ENCODE data around the gene EPB41L3.

EPB41L3 gene

DNA sequence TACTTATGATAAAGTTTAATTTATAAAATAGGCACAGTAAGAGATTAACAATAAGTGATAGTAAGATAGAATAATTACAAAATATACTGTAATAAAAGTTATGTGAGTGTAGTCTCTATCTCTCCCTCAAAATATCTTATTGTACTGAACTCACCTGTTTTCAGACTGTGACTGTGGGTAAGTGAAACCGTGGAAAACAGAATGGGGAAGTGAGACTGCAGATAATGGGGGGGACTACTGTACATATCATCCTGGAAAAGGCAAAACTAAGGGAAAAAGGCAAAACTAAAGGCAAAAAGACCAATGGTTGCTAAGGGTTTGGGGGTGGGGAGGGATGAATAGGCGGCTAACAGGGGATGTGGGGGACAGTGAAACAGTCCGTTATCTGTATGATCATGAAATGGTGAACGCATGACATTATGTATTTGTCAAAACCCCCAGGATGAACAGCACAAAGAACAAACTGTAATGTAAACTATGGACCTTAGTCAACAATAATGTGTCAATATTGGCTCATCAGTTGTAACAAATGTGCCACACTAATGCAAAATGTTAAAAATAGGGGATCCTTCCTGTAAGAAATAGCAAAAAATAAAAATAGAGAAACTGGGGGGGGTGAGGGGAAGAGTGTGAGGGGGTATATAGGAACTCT is 93.8 kb downstream of the EPB41L3 start:
- no peak for DNase-seq

DNA sequence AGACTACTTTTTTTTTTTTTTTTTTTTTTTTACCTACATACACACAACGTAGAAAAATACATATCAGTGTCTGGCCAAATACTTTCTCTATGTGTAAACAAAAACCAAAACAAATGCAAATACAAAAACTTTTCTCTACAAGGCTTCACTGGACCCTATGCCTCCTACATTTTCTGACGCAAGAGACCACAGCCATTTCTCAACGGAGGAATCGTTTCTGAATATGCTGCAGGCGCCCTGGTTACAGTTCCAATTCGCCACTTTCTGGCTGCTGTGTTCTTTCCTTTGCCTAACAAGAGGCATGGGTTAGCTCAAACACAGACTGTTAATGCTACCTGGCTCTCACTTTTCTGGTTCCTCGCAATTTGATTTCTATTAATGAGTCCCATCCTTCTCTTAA is 96.4 kb downstream of the EPB41L3 start:
- DNase-seq = no peak

DNA sequence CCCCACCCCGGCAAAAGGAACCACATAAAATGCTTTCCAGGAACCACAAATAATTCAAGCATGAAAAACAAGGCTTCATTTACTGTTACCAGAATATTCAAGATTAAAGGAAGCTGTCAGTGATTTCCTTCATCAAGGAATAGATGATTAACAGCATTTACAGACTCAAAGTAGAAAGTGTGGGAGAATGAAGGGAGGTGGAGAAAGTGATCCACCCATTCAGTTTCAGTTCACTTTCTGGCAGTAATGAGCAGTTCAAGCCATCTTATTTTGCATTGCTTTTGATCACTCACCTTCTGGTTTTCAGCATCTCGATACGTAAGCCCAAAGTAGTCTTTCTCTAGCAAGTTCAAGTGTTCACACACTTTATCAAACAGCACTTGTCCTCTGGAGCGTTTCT is 99.0 kb downstream of the EPB41L3 start:
- DNase-seq = no peak

DNA sequence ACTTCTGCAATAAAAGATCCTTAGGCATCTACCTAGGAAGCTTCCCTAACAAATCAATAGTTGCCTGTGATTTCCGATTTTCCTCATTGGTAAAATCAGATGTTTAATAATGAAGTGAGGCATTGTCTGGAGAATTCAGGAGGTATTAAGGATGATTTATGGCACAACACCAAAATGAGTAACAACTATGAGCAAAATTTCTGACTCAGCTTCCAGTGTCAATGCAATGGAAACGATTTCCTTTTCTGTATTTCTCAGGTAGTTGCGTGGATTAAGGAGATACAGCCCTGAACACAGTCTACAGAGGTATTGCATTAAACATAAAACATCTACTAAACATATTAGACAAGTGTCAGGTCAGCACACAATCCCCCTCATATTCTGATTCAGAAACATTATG is 99.5 kb downstream of the EPB41L3 start:
- no peak for DNase-seq

DNA sequence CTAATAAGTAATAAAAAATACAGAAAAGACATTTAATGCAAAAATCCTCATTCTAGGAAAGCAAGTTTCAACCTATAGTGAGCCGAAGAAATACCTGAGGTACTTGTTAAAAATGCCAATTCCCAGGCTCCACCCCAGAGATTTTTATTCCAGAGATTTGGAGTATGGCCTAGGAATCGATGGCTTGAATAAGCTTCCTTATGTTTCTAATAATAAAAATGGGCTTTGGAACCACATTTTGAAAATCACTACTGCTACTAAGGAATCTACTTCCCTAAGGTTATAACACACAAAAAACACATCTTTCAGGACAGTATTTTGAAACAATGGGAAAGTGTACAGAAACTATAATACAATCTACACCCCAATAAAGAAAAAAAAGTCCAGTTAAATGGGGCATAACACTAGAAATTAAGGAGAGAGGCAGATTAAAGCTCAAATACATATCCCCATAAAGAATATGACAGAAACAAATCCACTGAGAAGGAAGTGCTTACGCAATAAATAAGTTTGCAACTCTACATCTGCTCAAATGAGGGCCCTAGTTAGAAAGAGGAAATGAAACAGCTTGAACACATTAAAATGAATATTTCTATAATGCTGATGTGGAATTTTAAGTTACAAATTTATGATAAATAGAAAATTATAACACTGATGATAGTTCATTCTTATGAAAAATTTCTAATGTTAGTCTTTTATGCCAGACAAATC is 103.7 kb downstream of the EPB41L3 start:
- DNase-seq = no peak

DNA sequence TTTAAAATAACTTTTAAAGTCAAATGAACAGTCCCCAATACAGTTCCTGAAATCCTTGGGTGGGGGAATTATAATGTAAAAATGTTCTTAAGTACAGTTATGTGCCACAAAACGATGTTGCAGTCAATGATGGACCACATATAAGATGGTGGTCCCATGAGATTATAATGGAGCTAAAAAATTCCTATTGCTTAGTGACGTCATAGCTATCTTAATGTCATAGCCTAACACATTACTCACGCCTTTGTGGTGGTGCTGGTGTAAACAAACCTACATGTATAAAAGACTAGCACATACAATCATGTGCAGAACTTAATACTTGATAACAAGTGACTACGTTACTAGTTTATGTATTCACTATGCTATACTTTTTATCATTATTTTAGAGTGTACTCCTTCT is 109.4 kb downstream of the EPB41L3 start:
- DNase-seq = no peak

DNA sequence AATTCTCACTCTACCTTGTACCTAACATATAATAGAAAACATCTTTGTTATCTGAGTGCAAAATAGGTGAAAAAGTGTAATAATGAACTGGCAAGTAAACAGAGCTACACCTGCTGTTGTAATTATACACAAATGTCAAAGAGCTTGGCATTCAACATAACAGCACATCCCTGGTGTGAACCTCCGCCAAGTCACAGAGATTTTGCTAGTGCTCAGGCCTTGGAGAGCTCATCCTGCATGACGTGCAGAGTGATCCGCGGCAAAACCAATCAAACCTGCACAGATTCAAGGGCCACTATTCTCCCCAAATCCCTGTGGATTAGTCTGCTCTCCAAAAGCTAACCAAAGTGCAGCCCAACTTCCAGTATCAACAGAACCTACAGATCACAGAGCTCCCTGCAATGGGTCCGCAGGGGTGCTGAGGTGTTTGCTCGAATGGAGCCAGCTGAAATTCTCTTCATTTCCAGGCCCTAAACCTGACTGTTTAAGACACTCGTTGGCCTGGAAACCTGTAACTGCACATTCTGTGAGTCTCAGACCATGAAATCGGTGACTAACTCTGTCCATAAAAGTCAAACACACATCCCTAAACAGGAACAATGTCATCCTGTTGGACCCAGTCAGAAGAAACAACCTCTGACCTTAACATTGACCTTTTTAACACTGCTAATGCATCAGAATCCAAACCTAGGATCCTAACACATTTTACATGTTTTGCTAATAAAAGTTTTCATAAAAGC is 111.8 kb downstream of the EPB41L3 start:
- DNase-seq = no peak

DNA sequence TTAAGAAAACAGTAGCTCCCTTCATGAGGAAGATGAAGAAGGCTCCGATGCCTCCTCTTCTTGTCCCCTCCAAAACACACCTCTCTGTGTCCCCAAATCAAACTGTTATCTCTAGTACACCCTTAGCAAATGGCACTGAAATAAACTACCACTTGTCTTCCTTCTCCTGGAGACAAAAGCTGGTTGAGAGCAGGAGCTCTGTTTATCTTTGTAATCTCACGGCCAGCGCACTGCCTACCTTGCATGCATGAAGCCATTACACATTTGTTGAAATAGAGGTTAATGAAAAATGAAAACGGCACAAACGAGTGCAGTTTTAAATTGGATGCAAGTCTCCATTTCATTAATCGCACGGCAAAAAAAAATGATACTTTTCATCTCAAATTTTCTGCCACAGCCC is 113.7 kb downstream of the EPB41L3 start:
- no peak for DNase-seq

DNA sequence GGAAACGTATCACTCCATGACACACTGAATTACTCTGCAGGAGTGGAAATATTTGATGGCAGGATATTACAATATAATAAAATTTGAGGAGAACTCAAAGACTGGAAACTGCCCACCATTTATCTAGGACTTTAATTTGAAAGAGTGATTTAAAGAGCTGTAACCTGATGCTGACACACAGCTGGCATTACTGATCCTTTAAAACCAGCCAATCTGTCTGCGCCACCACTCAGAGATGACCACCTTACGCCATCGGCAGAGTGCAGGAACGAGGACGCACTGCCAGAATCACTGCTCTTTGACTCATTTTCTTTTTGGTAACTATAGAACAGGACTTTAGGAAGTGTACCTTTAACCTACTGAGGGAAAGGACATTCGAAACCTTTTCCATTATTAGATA is 114.1 kb downstream of the EPB41L3 start:
- no peak for DNase-seq

DNA sequence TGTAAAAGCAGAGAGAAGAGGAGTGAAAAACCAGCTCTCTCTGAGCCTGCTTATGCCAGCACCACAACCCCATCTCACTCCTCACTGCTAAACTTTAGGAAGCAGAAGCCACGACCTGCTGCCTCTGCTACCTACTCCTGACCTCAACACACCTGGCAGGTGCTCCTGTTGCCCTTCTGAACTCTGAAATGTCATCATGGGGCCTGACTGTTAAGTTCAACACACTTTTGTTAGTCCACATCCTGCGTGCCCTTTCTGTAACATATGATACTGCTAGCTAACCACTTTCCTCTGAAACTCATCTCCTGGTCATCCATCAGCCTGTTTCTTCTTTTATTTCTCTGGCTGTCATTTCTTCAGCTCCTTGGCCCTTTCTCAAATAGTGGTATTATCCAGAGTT is 118.1 kb downstream of the EPB41L3 start:
- DNase-seq = no peak

DNA sequence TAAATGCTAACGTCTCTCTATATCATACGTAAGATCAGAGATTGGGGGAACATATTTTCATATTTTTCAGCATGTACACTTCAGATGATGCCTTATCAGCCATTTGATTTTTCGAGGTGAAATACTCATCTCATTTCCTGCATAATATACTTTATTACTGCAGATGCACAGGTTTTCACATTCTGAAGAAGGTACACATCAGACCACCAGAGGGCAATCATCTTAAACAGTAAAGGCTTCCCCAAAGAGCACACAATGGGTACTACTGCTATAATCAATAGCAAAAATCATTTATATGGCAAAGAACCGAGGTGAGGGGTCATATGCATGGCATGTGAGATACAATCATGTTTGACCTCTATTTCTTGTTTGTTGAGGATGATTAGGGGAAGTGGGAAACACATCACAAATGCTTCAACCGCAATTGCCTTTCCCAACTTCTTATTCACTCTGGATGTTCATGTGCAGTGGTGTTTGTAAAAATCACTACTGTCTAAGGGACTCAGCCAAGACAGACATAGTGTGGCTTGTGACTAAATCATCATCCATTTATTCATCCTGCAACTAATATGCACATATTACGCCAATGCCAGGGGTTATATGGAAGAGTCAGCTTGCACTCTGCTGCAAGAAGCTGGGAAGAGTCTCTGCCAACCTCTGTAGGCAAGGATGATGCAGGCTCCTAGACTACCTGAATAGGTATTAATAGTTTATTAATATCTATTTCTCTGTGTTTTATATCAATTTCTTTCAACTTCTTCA is 118.7 kb downstream of the EPB41L3 start:
- DNase-seq = no peak

DNA sequence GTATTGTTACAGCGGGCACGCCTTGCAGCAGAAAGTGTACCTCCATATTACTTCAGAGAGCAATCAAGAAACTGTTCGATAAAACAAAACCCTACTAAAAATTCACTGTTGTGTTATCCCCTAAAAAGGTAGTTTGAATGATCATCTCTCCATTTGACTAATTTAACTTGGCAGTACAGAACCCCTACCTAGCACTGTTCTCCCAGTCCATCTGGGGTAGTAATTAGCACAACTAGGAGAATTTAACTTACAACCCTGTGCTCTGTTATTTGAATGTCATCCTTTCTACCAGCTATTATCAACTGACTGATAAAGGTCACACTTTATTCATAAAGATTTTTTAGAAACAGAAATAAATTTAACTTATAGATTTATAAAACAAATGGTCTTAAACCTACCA is 121.2 kb downstream of the EPB41L3 start:
- DNase-seq = no peak

DNA sequence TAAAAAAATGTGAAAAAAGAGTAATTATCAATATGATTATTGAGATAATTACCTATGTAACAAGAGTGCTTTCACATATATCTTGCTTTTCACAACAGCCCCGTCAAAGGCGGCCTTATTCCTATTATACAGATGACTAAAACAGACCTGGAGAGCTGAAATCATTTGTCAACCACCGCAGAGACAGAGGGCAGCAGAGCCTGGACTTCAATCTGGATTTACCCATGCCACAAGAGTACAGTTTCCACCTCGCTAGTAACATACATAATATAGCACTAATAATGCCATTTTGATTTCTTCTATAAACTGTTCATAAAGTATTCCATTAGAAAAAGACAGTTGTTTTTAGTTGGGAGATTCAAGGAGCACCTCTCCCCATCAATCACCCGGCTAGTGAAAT is 121.8 kb downstream of the EPB41L3 start:
- DNase-seq = no peak

DNA sequence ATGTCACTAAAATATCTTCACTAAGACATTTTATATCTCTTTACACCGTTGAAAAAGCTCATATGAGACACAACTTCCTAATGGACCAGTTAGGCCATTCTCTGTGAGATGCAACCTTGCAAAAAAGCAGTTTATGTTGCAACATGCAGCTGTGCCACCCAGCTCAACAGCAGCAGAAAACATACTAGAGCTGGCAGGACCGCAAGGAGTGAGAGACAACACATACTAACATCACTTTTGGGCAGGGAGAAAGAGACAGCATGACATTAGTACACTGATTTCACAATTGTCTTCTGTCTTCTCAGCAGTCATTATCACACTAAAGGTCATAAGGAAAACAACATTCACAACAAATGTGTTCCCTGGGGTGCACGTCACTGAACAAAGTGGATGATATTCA is 122.9 kb downstream of the EPB41L3 start:
- DNase-seq = no peak

DNA sequence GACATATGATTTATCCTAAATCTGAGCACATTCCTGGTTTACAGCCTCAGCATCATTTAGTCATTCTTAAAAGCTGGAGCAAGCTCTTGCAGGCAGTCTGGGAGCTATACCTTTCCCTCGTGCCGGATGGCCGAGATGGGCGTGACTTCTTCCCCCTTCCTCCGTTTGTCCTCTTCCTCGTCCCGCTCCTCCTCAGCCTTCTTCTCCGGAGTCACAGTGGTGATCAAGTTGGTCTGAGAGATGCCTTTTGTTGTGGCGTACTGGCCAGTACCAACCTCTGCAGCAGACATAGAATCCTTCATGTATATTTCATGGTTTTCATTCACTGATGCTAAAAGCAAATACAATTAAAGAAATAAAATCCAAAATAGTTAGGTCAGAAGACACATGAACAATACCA is 124.2 kb downstream of the EPB41L3 start:
- no peak for DNase-seq

DNA sequence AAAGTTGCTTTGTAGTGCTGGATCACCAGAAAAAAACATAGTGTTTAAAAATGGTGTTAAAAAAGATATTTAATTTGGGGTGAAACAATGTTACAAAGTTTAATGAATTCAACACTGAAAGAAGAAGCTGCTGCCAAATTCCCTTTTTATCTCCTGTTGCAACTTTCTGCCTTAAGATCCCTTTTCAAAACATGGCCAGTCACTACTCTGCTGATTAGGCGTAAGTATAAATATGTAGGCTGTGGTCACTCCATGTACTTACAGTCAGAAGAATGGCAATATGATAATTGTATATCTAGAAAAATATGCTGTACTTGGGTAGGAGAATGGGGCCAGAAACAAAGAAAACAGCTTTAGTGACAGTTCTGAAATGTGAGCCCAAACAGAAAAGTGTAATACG is 124.8 kb downstream of the EPB41L3 start:
- no peak for DNase-seq

DNA sequence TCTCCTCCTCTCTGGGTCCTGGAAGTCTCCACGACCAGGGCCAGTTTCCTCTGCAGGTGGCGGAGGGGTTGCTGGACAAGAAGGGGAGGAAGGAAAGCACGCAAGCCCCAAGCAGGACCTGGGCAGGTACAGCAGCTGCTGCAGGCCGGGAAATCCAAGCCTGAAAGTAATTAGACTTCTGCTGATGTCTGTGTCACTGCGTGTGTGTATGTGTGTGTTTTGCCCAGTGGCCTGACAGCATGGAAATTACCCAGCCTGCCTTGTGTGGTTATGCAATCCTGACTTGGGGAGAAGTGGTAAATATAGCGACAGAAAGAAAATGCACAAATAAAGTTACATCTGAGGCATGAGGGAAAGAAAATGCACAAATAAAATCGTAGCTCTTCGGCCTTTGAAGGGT is 126.5 kb downstream of the EPB41L3 start:
- no peak for DNase-seq

DNA sequence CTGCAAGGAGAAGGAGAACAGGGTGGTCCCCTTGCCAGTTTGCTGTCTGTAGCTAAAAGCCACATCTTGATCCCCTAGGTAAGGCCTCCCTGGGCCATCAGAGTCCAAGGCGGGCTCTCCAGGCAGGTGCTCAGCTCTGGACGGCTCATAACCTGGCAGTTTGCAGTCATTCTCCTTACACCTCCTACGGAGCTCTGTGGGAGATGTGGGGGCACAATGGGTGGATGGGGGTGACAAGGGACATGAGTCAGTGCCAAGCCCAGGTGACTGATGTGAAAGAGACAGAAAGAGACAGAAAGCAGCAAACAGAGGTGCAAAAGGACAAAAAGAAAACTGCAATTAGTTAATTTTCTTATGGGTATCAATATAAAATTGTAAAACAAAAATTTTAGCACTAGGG is 127.7 kb downstream of the EPB41L3 start:
- no peak for DNase-seq

DNA sequence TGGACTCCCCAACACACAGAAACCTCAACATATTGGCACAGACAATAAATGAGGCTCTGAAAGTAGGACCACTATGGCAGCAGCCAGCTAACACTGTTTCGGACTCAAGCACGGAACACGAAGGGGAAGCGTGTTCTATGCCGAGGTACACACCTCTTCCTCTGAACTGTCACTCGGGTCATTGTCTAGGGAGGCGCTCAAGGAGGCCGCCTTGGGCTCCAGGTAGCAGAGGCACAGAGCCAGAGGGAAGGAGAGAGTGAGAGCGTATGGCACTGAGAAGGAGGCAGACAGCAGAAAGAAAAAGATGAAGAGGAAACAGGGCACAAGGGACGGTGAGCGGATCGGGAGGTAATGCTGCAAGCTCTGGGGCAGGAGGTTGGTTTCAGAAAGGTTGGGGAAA is 128.1 kb downstream of the EPB41L3 start:
- DNase-seq = no peak

DNA sequence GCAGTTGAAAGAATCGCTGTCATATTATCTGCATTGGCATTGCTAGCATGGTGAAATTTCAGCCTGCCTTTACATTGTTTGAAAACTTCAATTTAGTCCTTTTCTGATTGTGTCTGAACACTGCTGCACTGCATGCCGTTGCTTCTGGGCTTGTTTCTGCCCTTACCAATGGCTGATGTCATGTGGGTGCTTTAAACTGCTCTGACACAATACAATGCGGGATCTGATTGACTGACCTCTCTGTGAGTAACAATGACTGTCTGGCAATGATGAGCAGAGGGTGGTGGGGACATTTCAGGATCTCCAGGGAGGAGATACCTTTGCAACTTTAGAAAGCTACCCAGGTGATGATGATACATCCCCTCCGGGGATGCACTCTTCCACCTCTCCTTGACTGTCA is 128.8 kb downstream of the EPB41L3 start:
- DNase-seq = no peak

DNA sequence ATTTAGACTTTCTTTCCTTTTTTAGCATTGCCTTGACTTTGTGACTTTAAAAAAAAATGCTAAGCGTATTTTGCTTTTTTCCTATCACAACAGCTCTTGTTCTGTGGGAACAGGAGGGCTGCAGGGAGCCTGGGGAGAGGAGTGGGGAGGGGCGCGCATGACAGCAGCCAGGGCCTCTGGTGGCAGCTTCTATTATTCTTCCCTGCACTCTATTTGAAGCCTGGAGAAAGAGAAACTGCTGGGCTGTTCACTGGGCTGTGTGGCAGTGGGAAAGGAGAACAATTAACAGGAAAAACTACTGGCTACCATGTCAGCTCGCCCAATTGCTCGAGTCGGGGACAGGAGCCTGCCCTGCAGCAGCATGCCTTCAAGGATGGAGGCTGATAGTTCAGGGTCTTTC is 129.3 kb downstream of the EPB41L3 start:
- no peak for DNase-seq

DNA sequence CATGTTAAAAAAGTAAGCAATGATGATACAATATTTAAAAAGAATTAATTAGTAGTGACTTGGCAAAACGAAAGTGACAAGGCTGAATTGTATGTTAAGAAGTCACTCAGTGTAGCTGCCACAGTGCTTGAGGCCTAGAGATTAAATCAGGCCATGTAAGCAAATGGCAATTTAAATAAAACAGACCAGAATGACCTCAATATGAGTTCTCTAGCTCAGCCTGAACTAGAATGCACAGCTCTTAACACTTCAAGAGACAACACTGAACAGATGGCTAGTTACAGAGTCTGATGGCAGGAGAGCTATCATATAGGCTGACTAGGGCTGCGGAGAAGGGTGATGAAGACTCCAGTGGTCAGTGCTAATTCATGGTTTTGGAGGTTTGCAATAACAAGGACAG is 130.3 kb downstream of the EPB41L3 start:
- DNase-seq = no peak

DNA sequence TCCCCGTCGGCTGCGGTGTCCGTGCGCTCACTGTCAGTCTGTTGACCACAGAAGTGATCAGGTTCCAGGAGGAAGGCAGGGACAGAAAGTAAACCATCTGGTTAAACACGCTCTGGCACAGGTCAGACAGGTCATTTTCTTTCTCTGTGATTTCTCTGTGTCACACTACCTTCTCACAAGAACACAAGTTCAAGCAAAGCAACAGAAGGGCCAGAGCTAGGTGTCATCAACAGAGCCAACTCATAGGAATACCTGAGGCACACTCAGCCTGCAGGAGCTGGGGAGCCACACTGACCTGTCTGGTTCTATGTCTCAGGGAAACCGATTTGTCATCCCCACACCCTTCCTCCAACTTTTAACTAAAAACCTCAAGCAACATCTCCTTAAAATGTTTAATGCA is 133.2 kb downstream of the EPB41L3 start:
- DNase-seq = no peak

DNA sequence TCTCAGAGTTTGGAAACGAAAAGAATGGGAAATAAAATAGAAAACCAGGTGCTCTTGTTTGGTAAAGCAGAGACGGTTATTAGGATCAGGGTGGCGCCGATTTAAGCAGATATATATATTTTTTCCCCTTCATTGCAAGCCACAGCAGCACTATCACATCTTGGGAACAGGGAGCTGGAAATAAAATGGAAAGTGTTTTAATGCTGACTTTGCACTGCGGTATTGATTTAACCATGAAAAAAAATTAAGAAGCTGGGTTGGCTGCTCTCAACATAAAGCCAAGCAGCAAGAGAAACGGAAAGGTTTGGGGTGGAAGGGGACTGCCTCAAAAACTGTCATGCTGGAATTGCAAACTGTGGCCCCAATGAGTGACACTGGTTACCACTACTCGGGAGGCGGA is 145.5 kb downstream of the EPB41L3 start:
- DNase-seq = no peak

Measured in NCI-H774 (cell line).